Spleen (tissue), 11 donors: Measurements from ENCODE around the gene AGPAT3. TPM values are rescaled to one million over a fixed set of nuclear protein-coding genes. Genes with fewer than 3 reads are reported as not detected.

Experiments
- DNase-seq: peaks from one replicate; pipeline ENCODE4 v3.0.0-alpha.2; 2020
- H3K27ac ChIP-seq, 8 donors: fragments of 200-600 bp; sonication (generic) in 7 of 8; 1 replicate in 4 of 8; 2 replicates in 4 of 8; pipeline versions ENCODE4 v1.5.0 to v1.8.0; 2016 to 2021; ENCODE audit warnings: inconsistent platforms in 4 of 8, mild to moderate bottlenecking in 4 of 8, moderate library complexity in 1 of 8
- H3K27me3 ChIP-seq, 7 donors: fragments of 200-600 bp; sonication (generic) in 6 of 7; replicated peaks in 1 of 7; 1 replicate in 4 of 7; 2 replicates in 3 of 7; pipeline versions ENCODE4 v1.5.0 to v1.8.0; 2016 to 2021; ENCODE audit warnings: inconsistent platforms in 3 of 7, mild to moderate bottlenecking in 1 of 7
- H3K36me3 ChIP-seq, 6 donors: fragments of 200-600 bp; sonication (generic) in 5 of 6; 1 replicate in 4 of 6; 2 replicates in 2 of 6; pipeline versions ENCODE4 v1.5.0 to v1.8.0; 2016 to 2021; ENCODE audit warnings: inconsistent platforms in 2 of 6
- H3K4me1 ChIP-seq, 6 donors: fragments of 200-600 bp; sonication (generic) in 5 of 6; 1 replicate in 3 of 6; 2 replicates in 3 of 6; pipeline versions ENCODE4 v1.5.0 to v1.8.0; 2016 to 2021; ENCODE audit warnings: inconsistent platforms in 3 of 6
- H3K4me3 ChIP-seq, 8 donors: fragments of 200-600 bp; sonication (generic) in 7 of 8; 1 replicate in 4 of 8; 2 replicates in 4 of 8; pipeline versions ENCODE4 v1.5.0 to v1.8.0; 2016 to 2021; ENCODE audit warnings: inconsistent platforms in 4 of 8, mild to moderate bottlenecking in 4 of 8, moderate library complexity in 2 of 8
- H3K9me3 ChIP-seq, 8 donors: fragments of 200-600 bp; sonication (generic) in 7 of 8; 1 replicate in 4 of 8; 2 replicates in 4 of 8; pipeline versions ENCODE4 v1.5.0 to v1.8.0; 2016 to 2021; ENCODE audit warnings: inconsistent platforms in 4 of 8
- POLR2A ChIP-seq, 3 donors: fragments of 450-650 bp; IDR thresholded peaks; one replicate each; pipeline ENCODE4 v1.5.1; 2017; ENCODE audit warnings: antibody characterized with exemption in 3 of 3, mild to moderate bottlenecking in 1 of 3
- POLR2AphosphoS5 ChIP-seq, 3 donors: sonication (generic); formaldehyde crosslinking; IDR thresholded peaks; one replicate each; pipeline ENCODE4 v1.5.1; 2017; ENCODE audit warnings: antibody characterized with exemption in 3 of 3
- WGBS, 5 donors: extraction: QIAGEN DNeasy Blood & Tissue Kit in 3 of 5; methylation state at CpG; one replicate each; pipeline versions ENCODE4 v1.1.5 to v1.1.7; 2013 to 2018; 5-methylcytosine and 5-hydroxymethylcytosine counted together
- intact Hi-C: fragments of 100-400 bp; cut with DNase I; formaldehyde crosslinking; loops from one replicate; pipeline ENCODE4 v1.15.0; 2023; ENCODE audit warnings: low total_unique reads
- polyA plus RNA-seq, 3 donors: library from polyadenylated mRNA; stranded (reverse); fragments of 200-250 nt; gene quantifications; one replicate each; pipeline ENCODE4 v1.2.1, GENCODE V29; 2013
- total RNA-seq, 7 donors: library from RNA; depleted of rRNA in 3 of 7; stranded (reverse); fragments of >200 nt in 3 of 7; fragmentation: NEBNext Ultra II Directional in 4 of 7; extraction: Animal tissue kit (Norgen Biotek cat#: 25700) in 4 of 7; gene quantifications; one replicate each; pipeline versions ENCODE4 v1.1.0 to v1.2.1, GENCODE V29; 2016 to 2021
- TF ChIP-seq, protein P1 (sequence below), 11 experiments: fragments of 200-600 bp in 7 of 11; fragments of 450-650 bp in 4 of 11; sonication (generic) in 4 of 11; IDR thresholded peaks in 8 of 11; conservative IDR thresholded peaks in 3 of 11; 1 replicate in 7 of 11; 2 replicates in 4 of 11; pipeline versions ENCODE4 v1.4.0 to v1.8.0; 2016 to 2021; ENCODE audit warnings: antibody characterized with exemption in 11 of 11, inconsistent platforms in 4 of 11, mild to moderate bottlenecking in 1 of 11
- donor health status: healthy with polysubstance abuse.
- donor health status: DM: no; HTN: no; CAD: no; lungs with moderate emphysema.
- donor health status: DM: no; HTN: no; CAD: no.
- donor health status: Bipolar disorder and iron deficiency.
- donor health status: healthy.
- donor health status: DM: no; HTN: no; CAD: no.
- donor health status: DM: yes; HTN: yes; CAD: no.

The AGPAT3 gene
- total and polyA plus RNA-seq, 10 donors, result 6.9 to 92.0 (median 56.0) TPM

GRCh38 chr21:43904331-43904781, 39.3 kb downstream of the AGPAT3 start:
- H3K27me3 ChIP-seq, result no peaks in the 10 kb centered on the region
- 79 to 94% (median 85%) methylated on average over 7 to 14 of the region's 14 CpGs for WGBS, 5 donors
- peak overlapping the region; percentile 9 to 84 (median 82) for H3K27ac ChIP-seq
- TF ChIP-seq, protein P1, sequence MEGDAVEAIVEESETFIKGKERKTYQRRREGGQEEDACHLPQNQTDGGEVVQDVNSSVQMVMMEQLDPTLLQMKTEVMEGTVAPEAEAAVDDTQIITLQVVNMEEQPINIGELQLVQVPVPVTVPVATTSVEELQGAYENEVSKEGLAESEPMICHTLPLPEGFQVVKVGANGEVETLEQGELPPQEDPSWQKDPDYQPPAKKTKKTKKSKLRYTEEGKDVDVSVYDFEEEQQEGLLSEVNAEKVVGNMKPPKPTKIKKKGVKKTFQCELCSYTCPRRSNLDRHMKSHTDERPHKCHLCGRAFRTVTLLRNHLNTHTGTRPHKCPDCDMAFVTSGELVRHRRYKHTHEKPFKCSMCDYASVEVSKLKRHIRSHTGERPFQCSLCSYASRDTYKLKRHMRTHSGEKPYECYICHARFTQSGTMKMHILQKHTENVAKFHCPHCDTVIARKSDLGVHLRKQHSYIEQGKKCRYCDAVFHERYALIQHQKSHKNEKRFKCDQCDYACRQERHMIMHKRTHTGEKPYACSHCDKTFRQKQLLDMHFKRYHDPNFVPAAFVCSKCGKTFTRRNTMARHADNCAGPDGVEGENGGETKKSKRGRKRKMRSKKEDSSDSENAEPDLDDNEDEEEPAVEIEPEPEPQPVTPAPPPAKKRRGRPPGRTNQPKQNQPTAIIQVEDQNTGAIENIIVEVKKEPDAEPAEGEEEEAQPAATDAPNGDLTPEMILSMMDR (IDR thresholded peaks at IDR 0.05 in 8 of 11, conservative IDR thresholded peaks at IDR 0.05 in 3 of 11), result no peak
- TF ChIP-seq POLR2A (IDR thresholded peaks at IDR 0.05) (no peak), POLR2AphosphoS5 (IDR thresholded peaks at IDR 0.05) (no peak)
- no peaks in the 10 kb centered on the region for H3K9me3 ChIP-seq
- H3K4me1 ChIP-seq, result peaks cover 0 to 55% (median 30%) of the 10 kb centered on the region in 6 donors
- intact Hi-C loops, result no loop called here
- peaks cover 0 to 72% (median 11%) of the 10 kb centered on the region in 6 donors for H3K36me3 ChIP-seq
- no peak for DNase-seq
- no peak overlapping the region for H3K4me3 ChIP-seq

DNA sequence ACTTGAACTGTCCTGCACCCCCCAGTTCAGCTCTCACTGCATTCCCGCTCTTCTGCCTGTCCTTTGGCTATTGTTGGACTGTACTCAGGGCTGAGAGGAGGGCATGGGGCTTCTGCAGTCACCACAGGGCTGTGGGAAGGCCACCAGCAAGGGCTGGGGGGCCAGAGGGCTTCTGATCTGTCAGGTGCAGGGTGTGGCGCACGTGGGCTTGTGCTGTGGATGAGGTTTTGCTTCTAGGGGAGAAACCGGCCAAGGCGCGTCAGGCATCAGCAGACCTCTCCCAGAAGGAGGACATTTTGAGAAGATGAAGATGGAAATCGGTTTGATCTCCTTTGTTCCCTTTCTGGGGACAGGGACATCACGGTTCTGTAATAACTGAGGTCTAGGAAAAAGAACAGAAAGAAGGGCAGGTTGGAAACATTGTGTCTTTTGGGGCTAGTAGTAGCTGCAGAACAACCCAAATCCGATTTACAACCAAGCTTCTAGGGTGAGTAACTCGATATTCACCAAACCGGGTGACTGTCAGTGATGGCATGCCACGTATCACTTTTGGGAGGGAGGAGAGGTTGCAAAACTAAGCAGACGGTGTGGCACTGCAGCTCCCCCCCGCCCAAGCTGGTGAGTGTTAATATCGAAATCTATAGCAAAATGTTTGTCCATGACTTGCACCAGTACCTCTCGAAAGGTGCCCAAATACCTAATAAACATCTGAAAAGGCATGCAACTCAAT, 40.9 kb downstream of the AGPAT3 start:
- intact Hi-C loops, result no loop called here
- H3K27ac ChIP-seq, result peak overlapping the region in 3 of 8 donors; percentile 6 to 84 (median 13)
- TF ChIP-seq POLR2A (IDR thresholded peaks at IDR 0.05) (no peak), POLR2AphosphoS5 (IDR thresholded peaks at IDR 0.05) (no peak)
- TF ChIP-seq, protein P1 (IDR thresholded peaks at IDR 0.05 in 8 of 11, conservative IDR thresholded peaks at IDR 0.05 in 3 of 11), result no peak
- H3K27me3 ChIP-seq, result no peaks in the 10 kb centered on the region
- no peak for DNase-seq
- peaks cover 0 to 63% (median 4%) of the 10 kb centered on the region in 6 donors for H3K36me3 ChIP-seq
- 89 to 96% (median 91%) methylated on average over 16 of the region's 16 CpGs for WGBS, 5 donors
- peaks cover 4 to 52% (median 30%) of the 10 kb centered on the region in 6 donors for H3K4me1 ChIP-seq
- H3K9me3 ChIP-seq, result no peaks in the 10 kb centered on the region
- no peak overlapping the region for H3K4me3 ChIP-seq

DNA sequence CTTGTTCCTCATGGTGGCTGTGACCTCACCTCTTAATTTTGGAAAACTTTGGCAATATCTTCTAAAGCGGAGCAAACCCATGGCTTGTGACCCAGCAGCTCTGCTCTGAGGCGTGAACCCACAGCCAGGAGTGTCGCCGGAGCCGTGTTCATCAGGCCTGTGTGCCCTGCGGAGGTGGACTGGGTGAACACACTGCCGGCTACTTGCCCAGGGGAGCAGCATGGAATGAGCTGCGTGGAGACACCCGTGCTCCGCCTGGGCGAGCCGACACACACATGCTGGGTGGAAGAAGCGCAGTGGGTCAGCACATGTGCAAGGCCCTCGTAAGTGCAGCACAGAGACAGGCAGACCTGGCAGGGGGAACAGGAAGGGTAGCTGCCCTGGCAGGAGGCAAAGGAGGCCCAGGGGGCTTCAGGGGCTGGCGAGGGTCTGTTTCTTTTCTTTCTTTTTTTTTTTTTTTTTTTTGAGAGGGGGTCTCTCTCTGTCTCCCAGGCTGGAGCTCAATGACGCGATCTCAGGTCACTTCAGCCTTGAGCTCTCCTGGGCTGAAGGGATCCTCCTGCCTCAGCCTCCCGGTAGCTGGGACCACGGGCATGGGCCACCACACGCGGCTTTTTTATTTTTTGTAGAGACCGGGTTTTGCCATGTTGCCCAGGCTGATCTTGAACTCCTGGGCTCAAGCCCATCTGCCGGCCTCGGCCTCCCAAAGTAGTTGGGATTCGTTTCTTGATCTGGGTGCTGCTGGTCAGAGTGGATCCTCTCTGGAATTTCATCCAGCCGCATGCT, 41.8 kb downstream of the AGPAT3 start:
- Histone ChIP-seq H3K4me1 (peaks cover 4 to 52% (median 28%) of the 10 kb centered on the region in 6 donors), H3K27ac (peak overlapping the region in 1 of 8 donors; percentile 6), H3K27me3 (no peaks in the 10 kb centered on the region), H3K36me3 (peaks cover 0 to 69% (median 4%) of the 10 kb centered on the region in 6 donors), H3K9me3 (no peaks in the 10 kb centered on the region), H3K4me3 (no peak overlapping the region)
- TF ChIP-seq POLR2AphosphoS5 (IDR thresholded peaks at IDR 0.05) (peak in 1 of 3 donors; percentile 42), POLR2A (IDR thresholded peaks at IDR 0.05) (no peak)
- TF ChIP-seq, protein P1 (IDR thresholded peaks at IDR 0.05 in 8 of 11, conservative IDR thresholded peaks at IDR 0.05 in 3 of 11), result no peak
- intact Hi-C loops, result no loop called here
- no peak for DNase-seq
- 93 to 97% (median 96%) methylated on average over 19 to 26 of the region's 26 CpGs for WGBS, 5 donors

- TF ChIP-seq POLR2A (IDR thresholded peaks at IDR 0.05) (no peak), POLR2AphosphoS5 (IDR thresholded peaks at IDR 0.05) (no peak)
- TF ChIP-seq, protein P1 (IDR thresholded peaks at IDR 0.05 in 8 of 11, conservative IDR thresholded peaks at IDR 0.05 in 3 of 11), result no peak
- Histone ChIP-seq H3K27ac (no peak overlapping the region), H3K36me3 (peaks cover 0 to 76% (median 4%) of the 10 kb centered on the region in 6 donors), H3K9me3 (peaks cover 0 to 9% (median 4%) of the 10 kb centered on the region in 8 donors), H3K4me1 (peaks cover 4 to 56% (median 28%) of the 10 kb centered on the region in 6 donors), H3K27me3 (no peaks in the 10 kb centered on the region), H3K4me3 (no peak overlapping the region)
- DNase-seq, result no peak
- intact Hi-C loops, result no loop called here
- WGBS, 5 donors, result 88 to 95% (median 92%) methylated on average over 22 of the region's 22 CpGs
Measured at GRCh38 chr21:43907751-43908150, 42.7 kb downstream of the AGPAT3 start.
